ENCODE results near the gene GLT1D1.
A peak's percentile ranks its signal among the peaks of the same experiment; 100 is the strongest.

Gene GLT1D1

DNA sequence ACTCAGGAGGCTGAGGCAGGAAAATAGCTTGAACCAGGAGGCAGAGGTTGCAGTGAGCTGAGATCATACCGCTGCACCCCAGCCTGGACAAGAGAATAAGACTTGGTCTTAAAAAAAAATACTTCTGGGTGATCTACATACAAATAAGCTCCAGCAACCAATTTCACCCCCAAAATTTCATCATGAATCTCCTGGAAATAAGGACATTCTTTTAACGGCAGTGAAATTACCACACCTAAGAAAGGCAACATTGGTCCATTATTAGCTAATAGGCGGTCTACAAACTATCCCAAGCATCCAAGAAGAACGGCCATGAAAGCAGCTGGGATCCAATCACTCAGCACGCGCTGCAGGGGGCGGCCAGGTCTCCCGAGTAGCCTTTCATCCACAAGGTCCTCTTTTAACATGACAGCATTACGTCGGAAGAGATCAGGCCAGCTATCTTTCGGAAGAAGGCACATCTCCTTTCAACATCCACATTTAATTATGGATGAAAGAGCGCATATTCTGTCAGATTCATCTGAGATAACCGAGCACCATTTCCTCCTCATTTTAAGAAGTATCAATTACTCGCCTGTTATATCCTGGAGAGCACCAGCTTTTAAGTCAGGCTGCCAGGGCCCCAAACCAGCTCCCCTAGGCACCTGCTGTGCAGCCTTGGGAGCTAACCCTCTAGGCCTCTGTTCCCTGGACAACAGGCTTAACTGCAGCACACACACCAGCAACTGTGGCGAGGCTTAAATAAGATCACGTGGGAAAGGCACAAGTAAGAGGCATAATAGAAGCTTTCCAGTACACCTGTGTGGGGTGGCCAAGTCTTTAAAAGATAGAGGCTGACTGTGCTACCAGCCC is 33.8 kb upstream of the GLT1D1 start:
- H3K9me3 ChIP-seq, result no peaks in the 10 kb centered on the region
- H3K4me1 ChIP-seq, result no peaks in the 10 kb centered on the region; the same call in 1 of the 2 replicates
- TF ChIP-seq, protein P1, sequence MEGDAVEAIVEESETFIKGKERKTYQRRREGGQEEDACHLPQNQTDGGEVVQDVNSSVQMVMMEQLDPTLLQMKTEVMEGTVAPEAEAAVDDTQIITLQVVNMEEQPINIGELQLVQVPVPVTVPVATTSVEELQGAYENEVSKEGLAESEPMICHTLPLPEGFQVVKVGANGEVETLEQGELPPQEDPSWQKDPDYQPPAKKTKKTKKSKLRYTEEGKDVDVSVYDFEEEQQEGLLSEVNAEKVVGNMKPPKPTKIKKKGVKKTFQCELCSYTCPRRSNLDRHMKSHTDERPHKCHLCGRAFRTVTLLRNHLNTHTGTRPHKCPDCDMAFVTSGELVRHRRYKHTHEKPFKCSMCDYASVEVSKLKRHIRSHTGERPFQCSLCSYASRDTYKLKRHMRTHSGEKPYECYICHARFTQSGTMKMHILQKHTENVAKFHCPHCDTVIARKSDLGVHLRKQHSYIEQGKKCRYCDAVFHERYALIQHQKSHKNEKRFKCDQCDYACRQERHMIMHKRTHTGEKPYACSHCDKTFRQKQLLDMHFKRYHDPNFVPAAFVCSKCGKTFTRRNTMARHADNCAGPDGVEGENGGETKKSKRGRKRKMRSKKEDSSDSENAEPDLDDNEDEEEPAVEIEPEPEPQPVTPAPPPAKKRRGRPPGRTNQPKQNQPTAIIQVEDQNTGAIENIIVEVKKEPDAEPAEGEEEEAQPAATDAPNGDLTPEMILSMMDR (IDR thresholded peaks at IDR 0.05; ENCODE audit: low read depth, low read length), result no peak
- no peaks in the 10 kb centered on the region for H3K27me3 ChIP-seq
- DNase-seq, result no peak
- H3K36me3 ChIP-seq, result peaks cover 11% of the 10 kb centered on the region
- no peak overlapping the region for H3K4me3 ChIP-seq (ENCODE audit: low read depth, low read length)

DNA sequence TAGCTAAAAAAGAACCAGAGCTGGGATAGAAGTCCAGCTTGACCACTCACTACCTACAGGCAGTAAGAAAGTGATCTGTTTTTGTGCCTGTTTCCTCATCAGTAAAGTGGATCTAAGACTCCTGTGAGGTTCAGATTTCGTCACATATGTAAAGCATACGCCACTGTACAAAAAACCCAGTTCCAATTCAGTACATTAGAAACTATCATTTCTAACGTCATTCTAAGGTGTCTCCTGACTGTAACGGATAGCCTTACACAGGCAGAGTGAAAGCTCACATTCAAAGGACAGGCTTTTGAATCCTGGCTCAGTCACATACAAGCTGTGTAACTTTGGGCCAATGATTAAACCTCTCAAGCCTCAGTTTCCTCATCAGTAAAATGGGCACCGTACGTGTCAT is 33.0 kb upstream of the GLT1D1 start:
- peaks cover 11% of the 10 kb centered on the region for H3K36me3 ChIP-seq
- H3K9me3 ChIP-seq, result no peaks in the 10 kb centered on the region
- H3K4me3 ChIP-seq (ENCODE audit: low read depth, low read length), result no peak overlapping the region
- no peaks in the 10 kb centered on the region; the same call in 1 of the 2 replicates for H3K4me1 ChIP-seq
- no peak for DNase-seq
- no peaks in the 10 kb centered on the region for H3K27me3 ChIP-seq
- TF ChIP-seq, protein P1 (IDR thresholded peaks at IDR 0.05; ENCODE audit: low read depth, low read length), result no peak

DNA sequence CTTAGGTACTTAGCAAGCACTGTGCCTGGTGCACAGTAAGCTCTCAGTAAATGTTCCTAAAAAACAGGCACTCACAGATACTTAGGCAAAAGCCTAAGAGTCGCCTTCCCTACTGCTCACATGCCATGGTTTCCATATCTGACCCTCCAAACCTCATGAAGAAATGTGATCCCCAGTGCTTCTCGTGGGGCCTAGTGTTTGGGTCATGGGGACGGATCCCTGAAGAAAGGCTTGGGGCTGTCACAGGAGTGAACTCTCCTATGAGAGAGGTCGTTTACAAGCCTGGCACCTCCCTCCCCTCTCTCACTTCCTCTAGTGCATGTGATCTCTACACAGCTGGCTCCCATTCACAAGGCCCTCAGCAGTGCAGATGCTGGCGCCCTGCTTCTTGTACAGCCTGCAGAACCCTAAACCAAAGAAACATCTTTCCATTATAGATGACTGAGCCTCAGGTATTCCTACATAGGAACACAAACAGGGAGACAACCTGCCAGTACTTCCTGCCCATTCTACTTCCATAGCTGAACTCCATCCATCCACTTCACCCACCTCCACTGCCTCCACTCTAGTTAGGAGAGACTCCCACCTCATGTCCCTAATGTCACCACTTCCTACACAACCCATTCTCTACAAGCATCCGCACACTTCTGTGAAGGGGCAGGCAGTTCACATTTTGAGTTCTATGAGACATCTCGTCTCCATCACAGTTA is 32.4 kb upstream of the GLT1D1 start:
- H3K4me3 ChIP-seq (ENCODE audit: low read depth, low read length), result no peak overlapping the region
- TF ChIP-seq, protein P1 (IDR thresholded peaks at IDR 0.05; ENCODE audit: low read depth, low read length), result no peak

DNA sequence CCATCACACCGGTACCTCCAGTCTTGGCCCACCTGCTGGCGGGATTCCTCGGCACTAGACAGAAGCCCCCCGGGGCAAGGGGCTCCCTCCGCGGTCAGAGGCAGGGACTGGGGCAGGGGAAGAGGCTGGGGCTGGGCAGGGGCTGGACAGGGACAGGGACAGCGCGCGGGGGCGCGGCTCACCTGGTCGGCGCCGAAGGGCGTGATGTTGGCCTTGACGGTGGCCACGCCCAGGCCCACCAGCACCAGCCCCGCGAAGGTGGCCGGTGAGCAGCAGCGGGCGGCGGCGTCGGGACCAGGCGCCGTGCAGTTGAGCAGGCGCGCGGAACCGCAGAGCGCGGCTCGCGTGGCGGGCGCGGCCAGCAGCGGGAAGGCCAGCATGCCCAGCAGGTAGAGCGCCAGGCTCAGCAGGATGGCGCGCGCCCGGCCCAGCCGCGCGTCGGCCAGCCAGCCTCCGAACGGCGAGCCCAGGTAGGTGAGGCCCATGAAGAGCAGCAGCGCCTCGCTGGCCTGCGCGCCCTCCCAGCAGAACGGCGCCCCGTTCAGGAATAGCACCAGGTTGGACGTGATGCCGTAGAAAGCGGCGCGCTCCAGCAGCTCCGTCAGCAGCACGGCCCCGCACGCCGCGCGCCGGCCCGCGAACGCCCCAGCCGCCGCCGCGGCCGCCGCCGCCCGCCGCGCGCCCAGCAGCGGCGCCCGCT is 29.9 kb upstream of the GLT1D1 start:
- peaks cover 11% of the 10 kb centered on the region for H3K36me3 ChIP-seq
- peak overlapping the region; percentile 81 for H3K4me3 ChIP-seq (ENCODE audit: low read depth, low read length)
- TF ChIP-seq, protein P1 (IDR thresholded peaks at IDR 0.05; ENCODE audit: low read depth, low read length), result no peak
- H3K4me1 ChIP-seq, result no peaks in the 10 kb centered on the region
- peak; percentile 28 for DNase-seq
- H3K27me3 ChIP-seq, result no peaks in the 10 kb centered on the region
- H3K9me3 ChIP-seq, result no peaks in the 10 kb centered on the region

More for the DNA sequence above, 32.4 kb upstream of the GLT1D1 start:
- Histone ChIP-seq H3K27me3 (no peaks in the 10 kb centered on the region), H3K36me3 (peaks cover 11% of the 10 kb centered on the region), H3K9me3 (no peaks in the 10 kb centered on the region), H3K4me1 (no peaks in the 10 kb centered on the region; the same call in 1 of the 2 replicates)
- DNase-seq, result no peak

DNA sequence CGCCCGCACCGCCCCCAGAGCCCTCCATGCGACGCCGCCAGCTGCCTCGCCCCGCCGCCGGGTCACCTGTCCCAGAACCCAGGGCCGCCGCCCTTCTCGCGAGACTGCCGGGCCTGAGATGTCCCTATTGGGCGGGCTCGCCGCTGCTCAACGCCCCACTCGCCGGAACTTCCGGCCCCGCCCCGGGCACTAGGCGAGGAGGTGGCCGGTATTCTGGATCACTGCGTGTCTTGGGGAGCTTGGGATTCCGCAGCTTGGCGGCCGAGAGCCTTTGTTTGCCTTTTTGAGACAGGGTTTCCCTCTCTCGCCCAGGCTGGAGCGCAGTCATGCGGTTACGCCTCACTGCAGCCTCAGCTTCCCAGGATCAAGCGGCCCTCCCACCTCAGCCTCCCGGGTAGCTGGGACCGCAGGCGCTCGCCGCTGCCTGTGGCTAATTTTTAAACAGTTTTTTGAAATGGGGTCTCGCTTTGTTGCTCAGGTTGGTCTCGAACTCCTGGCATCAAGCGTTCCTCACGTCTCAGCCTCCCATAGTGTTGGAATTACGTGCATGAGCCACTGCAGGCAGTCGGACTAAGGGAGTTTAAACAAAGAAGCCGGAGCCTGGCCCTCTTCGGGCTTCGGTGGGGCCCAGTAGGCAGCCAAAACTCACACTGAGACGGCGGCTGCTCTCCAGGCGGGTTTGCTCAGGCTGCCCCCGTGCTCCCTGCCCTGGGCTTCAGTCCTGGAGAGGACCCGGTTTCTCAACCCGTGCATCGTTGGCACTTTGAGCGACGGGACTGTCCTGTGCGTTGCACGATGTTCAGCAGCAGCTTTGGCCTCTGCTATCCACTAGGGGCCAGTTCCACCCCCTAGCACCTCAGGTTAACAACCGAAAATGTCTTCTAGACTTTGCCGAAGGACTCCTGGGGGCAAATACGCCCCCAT is 29.1 kb upstream of the GLT1D1 start, which contains the start of gene SLC15A4:
TSS of gene SLC15A4 (minus strand) at position 43 of the 924 bp plus-strand sequence. CDS start at position 28, 15 bp downstream.
- Histone ChIP-seq H3K4me3 (ENCODE audit: low read depth, low read length) (peak within 1 kb of the TSS; percentile 94), H3K4me1 (no peaks in the 10 kb centered on the region), H3K36me3 (peaks cover 11% of the 10 kb centered on the region), H3K27me3 (no peaks in the 10 kb centered on the region), H3K9me3 (no peaks in the 10 kb centered on the region)
- TF ChIP-seq, protein P1 (IDR thresholded peaks at IDR 0.05; ENCODE audit: low read depth, low read length), result no peak; the same call in 1 of the 2 replicates
- peak; percentile 99 for DNase-seq

All from BE2C (cell line).